Daoy (cell line): ENCODE results near the gene ITPR1. TPM values are rescaled to one million over a fixed set of nuclear protein-coding genes. Genes with fewer than 3 reads are reported as not detected.
"Not testable (repeated sequence)": the region's sequence is repeated elsewhere in the genome, so short reads cannot be mapped to it uniquely, and the experiment has no call there.

Experiments
- DNase-seq: peaks from one replicate; pipeline ENCODE4 v3.0.0-alpha.2; 2015; ENCODE audit warnings: low read depth
- total RNA-seq: library from RNA; depleted of rRNA; stranded (reverse); fragments of >200 nt; shearing (Covaris generic); gene quantifications from 2 replicates; pipeline ENCODE4 v1.2.3, GENCODE V29; 2014; rRNA removed

The ITPR1 gene
- total RNA-seq = 9.8 and 26.0 TPM in 2 replicates

DNA sequence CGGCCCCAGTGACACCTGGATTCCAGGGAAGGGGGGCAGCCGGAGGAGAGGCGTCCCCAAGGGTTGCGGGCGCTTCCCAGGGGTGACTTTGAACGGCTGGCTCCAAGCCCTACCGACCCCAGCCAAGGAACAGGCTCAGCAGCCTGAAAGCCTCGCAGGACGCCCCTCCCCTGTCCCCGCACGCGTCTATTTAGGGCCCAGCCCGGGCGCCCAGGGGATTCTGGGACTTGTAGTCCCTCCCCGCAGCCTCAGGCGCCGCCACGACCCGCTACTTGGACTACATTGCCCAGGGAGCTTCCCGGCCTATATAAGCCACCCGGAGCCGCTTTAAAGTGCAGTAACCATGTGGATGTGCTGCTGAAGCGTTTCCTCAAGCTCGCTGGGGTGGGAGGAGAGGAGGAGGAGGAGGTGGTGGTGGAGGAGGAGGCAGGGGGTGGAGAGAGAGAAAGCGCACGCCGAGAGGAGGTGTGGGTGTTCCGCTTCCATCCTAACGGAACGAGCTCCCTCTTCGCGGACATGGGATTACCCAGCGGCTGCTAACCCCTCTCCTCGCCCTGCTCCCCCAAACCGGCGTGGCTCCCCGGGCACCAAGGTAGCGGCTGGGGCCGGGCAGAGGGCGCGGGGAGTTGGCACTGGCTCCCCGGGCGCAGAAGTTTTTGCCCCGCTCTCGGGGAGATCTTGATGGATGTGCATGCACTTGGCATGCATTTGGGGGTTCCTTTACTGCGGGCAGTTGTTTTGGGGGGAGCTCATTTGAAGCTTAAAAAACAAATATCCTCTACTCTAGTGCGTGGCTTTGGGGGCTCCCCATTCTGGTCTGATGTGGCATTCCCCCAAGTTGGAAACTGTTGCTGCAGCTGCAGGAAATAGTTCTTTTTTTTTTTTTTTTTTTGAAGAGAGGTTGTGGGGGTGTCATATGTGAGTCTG is at the start of gene ITPR1:
Gene ITPR1 (plus strand): TSS at position 335 of the 927 bp plus-strand sequence. CDS start 23,144 bp downstream, outside the sequence.
- peak; percentile 96 for DNase-seq

DNA sequence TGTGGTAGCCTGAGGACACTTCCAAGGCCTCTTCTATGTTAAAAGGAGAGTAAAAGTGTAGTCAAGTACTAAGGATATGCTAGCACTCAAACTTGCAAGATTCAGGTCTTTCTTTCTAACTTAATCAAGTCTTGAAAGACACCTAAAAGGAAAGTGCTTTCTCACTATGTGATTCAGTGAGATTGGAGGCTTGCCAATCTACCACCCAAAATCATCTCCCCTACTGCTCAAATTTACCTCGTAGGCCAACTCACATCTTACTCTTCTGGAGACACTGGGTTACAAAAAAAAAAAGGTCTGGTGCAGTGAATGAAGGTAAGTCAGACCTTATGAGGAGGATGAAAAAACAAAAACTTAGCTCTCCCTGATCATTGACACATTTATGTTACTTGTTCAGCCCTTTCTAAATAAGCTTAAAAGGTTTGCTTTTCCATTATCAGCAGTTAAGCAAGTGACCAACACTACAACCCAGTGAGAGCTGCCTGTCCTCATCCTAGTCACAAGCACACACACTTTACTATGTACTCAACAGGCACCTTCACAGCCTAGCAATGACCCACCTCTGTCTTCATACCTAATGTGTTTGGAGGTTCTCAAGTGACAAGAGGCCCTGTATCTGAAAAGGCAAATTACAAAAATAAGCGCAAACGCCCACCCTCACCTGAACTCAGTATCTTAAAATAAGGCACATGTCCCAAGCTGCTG is 45.7 kb upstream of the ITPR1 start:
- DNase-seq = no peak

GRCh38 chr3:4448187-4448586 is 45.0 kb upstream of the ITPR1 start:
- no peak for DNase-seq

DNA sequence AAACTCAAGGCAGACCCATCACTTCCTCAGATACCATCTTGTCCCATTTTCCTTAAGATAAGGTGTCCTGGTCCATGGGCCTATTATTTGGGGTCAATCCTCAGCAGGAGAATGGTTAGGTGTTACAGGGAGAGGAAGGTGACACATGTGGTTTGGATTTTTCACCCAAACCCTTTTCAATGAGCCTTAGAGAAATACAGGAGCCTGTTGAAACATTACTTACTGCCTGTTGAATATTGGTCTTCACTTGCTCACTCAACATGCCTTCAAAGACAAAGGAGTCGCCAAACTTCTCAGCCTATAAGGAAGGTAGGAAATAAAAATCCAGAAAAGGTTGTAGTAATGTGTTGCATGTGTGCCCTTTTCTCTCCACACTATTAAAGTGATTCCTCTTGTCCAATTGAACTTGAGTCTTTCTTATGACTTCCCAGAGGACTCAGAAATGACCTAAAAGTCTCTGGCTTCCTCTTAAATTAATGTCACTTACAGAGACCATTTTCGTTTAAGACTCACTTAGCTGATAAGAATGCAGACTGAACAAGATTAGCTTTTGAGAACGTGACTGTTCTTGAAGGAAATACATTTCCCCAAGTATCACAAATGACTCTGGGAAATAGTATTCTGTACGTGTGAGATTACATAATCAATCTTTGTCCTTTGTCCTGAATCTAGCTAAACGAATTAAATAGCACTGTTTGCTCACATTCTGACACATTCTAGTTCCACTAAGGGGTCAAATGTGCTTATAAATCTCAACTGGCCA is 43.9 kb upstream of the ITPR1 start:
- DNase-seq = no peak

- DNase-seq = no peak
These were observed 39.0 kb upstream of the ITPR1 start for GRCh38 chr3:4454142-4454541.

DNA sequence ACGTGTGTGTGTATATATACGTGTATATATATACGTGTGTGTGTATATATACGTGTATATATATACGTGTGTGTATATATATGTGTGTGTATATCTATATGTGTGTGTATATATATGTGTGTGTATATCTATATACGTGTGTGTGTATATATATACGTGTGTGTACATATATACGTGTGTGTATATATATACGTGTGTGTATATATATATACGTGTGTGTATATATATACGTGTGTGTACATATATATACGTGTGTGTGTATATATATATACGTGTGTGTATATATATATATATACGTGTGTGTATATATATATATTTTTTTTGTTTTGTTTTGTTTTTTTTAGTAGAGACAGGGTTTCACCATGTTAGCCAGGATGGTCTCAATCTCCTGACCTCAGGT is 36.4 kb upstream of the ITPR1 start:
- not testable (repeated sequence) for DNase-seq

DNA sequence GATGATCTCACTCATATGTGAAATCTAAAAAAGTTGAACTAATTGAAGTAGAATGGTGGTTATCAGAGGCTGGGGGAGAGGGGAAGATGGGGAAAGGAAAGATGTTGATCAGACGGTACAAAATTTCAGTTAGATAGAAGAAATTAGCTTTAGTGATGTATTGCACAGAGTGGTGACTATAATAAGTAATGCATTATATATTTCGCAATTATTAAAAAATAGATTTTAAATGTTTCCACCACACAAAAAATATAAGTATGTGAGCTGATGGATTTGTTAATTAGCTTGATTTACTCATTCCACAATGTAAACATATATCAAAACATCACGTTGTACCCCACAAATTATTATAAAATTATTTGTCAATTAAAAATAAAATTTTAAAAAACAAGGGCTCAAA is 34.2 kb upstream of the ITPR1 start:
- DNase-seq = no peak

- DNase-seq = no peak
These were observed 32.8 kb upstream of the ITPR1 start for GRCh38 chr3:4460334-4460733.

- DNase-seq = no peak
These were observed 31.6 kb upstream of the ITPR1 start for GRCh38 chr3:4461468-4462090.

DNA sequence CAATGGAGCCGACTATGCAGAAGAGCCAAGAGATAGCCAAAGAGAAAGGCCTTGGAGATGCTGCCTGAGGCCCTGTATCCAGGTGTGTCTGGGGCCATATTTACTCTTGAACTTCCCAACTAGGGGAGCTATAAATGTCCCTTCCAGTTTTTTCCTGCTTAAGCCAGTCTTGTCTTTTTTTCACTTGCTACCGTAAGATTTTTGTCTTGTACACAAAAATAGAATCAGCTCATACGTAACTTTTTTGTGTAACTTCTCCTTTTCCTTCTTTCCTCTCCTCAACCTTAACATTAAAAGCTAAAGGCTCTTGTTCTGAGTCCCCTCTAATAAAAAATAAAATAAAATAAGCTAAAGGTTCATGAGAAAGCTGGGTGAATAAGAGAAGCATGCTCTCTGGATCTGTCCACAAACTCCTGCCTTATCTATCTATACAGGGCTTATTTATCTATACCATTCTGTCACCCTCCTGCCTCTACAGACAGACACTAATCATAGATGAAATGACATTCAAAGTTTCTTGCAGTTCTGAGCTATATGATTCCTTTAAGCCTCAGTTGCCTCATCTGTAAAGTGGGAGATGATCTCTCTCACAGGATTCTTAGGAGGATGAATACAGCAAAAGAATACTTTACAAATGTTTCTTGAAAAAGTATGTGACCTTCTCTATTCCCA is 30.6 kb upstream of the ITPR1 start:
- no peak for DNase-seq

GRCh38 chr3:4464576-4464975 is 28.6 kb upstream of the ITPR1 start:
- no peak for DNase-seq

DNA sequence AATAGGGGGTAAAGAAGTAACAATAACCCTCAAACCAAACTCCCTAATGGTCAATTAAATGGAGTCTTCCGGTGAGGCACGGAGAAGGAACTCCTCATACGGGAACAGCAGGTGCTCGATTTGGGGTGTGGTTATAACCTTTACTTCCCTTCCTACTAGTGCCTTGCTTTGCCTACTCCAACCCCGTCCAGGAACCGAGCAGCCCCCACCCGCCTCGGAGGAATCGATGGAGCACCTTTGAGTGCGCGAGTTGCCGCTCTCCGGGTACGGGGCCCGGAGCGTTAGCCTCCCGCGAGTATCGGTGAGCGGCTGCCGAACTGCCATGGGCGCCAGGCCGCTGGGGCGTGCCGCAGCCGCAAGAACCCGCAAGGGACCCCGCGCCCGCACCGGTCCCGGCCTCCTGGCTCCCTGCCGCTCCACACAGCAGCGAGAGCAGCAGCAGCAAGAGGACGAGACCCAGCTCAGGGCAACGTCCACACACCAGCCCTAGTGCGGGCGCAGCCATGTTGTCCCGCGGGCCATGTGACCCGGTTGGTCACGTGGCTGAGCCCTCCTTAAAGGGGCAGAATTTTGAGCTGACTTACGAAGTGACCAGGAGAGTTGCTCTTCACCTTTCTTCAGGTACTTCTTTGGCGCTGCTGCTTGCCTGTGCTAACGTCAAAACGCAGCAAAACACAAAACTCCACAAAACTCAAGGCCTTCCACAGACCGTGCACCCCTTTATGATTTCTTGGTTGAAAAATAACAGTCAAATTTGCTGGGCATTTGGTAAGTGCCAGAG is 26.2 kb upstream of the ITPR1 start, which contains the start of gene SUMF1:
Gene SUMF1 (minus strand): TSS at position 529 of the 781 bp plus-strand sequence. CDS start 24 bp downstream, at position 505.
- peak; percentile 78 for DNase-seq

DNA sequence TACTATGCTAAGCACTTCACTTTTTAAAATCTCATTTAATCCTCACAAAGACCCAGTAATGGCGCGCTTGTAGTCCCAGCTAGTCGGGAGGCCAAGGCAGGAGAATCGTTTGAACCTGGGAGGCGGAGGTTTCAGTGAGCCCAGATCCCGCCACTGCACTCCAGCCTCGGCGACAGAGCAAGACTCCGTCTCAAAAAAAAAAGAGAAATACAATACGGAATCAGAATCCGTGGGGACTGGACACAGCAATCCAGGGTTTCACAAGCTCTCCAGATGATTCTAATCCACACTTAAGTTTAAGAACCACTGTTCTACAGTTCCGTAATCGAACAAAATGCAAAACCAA is 25.7 kb upstream of the ITPR1 start:
- DNase-seq = no peak

DNA sequence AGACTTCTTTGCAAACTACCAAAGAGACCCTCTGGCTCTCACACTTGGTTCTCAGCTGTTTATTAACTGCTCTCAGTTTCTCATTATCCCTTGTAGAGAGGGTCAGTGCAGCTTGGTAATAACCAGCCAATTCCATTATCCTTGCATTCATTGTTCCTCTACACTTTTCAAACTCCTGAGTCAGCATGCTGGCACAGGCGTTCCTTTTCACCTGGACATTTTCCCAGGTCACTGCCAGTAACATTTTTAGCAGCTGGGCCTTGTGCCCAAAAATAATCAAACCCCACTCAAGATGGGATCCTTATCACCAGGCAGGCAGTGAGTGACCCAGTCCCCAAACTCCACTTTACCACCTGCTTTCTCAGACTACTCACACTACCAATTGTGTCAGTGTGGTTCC is 21.2 kb upstream of the ITPR1 start:
- DNase-seq = no peak

DNA sequence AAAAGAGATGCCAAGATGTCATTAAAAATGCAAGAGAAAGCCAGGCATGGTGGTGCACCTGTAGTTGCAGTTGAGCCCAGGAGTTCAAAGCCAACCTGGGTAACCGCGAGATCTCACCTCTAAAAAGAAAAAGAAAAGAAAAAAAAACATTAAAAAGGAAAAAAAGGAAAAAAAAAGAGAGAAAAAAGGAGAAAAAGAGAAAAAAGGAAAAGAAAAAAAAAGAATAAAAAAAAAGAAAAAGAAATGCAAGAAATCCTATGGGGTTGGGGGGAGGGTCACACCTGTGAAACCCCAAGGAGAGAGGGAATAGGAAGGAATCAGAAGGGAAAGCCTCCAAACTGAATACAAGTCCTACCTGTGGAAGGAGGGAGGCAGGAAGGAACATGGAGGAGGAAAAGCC is 20.8 kb upstream of the ITPR1 start:
- DNase-seq = no peak

DNA sequence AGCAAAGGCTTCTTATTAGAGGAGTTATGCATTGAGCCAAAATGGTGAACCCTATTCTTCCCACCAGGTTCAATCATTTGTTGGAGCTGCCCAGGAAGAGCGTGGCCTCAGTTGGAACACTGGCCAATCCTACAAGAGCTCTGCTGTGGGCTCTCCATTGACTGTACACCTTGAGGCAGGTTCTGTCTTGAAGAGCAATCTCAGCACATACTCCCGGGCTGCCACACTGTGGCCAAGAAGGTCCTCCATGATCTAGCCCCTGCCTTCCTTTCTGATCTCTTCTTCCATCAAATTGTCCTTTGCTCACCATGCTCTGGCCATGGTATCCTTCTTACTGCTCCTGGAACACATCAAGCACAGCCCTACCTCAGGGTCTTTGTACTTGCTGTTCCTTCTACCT is 20.4 kb upstream of the ITPR1 start:
- DNase-seq = no peak

DNA sequence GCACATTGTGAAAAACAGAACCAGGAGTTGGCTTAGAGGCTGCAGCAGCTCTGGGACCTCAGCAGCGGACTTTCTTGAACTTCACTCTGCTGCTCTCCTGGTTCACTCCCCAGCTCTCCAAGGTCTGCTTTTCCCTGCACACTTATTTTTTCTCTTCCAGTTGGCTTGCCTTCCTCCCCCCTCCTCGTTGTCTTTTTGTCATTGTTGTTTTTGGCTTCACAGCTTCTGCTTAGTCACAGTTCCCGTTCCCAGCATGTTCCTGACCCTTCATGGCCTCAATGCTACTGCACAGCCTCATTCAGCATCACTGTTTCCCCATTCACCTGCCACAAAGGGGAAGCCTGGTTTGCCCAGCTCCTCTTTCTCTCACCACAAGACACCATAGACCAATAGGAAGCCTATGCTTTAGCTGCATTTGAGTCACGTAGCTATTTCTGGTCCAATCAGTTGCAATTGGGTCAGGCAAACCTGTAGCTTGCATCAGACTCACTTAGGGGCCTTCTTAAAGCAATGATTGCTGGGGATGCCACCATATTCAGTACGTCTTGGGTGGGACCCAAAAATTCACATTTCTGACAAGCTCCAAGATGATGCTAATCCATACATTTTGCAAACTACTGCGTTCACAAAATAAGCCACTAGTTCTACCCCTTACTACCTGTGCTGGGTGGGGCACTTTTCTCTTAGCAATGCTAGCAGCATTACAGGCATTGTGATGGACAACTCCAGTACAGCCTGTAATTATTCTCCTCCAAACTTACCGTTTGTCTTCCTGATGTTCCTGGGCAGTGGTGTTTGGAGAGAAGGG is 18.3 kb upstream of the ITPR1 start:
- peak; percentile 70 for DNase-seq

- DNase-seq = no peak
These were observed 17.3 kb upstream of the ITPR1 start for GRCh38 chr3:4475804-4476203.

DNA sequence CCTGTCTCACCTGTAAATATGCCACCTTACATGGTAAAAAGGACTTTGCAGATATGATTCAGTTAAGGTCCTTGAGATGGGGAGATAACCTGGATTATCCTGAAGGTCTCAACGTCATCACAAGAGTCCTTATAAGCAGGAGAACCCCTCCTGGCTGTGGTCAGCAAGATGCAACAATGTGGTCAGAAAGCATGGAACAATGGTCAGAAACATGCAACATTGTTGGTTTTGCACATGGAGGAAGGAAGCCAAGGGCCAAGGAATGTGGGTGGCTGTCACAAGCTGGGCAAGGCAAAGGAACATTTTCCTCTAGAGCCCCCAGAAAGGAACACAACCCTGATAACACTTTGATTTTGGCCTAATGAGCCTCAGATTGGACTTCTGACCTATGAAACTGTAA is 16.7 kb upstream of the ITPR1 start:
- DNase-seq = no peak
